Islet of Langerhans (tissue), 1 donor: ENCODE data around the gene CENPN.

Experiments used
- FAIRE-seq: peaks from one replicate; lab custom pipeline; 2011; peaks lifted over from hg19 to GRCh38; lab: Jason Lieb, UNC

CENPN gene

GRCh38 chr16:81081014-81081413 is 74.0 kb downstream of the CENPN start:
- FAIRE-seq: no peak
